CD4-positive, alpha-beta memory T cell (primary cell): ENCODE results near the gene OR52W1. TPM values are rescaled to one million over a fixed set of nuclear protein-coding genes. Genes with fewer than 3 reads are reported as not detected.
"Not testable (repeated sequence)": the region's sequence is repeated elsewhere in the genome, so short reads cannot be mapped to it uniquely, and the experiment has no call there.

Experiments
- CTCF ChIA-PET: fragments of 350-600 bp; sonication (Branson Sonifier 250); formaldehyde crosslinking; loops from one replicate; lab custom pipeline; 2021; ENCODE audit warnings: inconsistent platforms; ENCODE audit not compliant: partially characterized antibody; lab: Charles Lee
- POLR2A ChIA-PET: fragments of 350-600 bp; sonication (Branson Sonifier 250); formaldehyde crosslinking; loops from one replicate; lab custom pipeline; 2021; ENCODE audit not compliant: partially characterized antibody; lab: Charles Lee
- DNase-seq, 5 donors: peaks; one replicate each; pipeline versions ENCODE4 v3.0.0 to v3.0.0-alpha.2; 2020 to 2022; ENCODE audit warnings: mixed read lengths in 1 of 5
- H3K27ac ChIP-seq: one replicate; pipeline ENCODE4 v1.7.0; 2013; ENCODE audit warnings: low read depth, low read length
- H3K27me3 ChIP-seq: 2 replicates; pipeline ENCODE4 v1.7.0; 2013; ENCODE audit warnings: mild to moderate bottlenecking, low read length, moderate library complexity; ENCODE audit not compliant: insufficient read depth
- H3K36me3 ChIP-seq: 2 replicates; pipeline ENCODE4 v1.7.0; 2013; ENCODE audit warnings: mild to moderate bottlenecking, low read length, moderate library complexity; ENCODE audit not compliant: insufficient read depth
- H3K4me1 ChIP-seq: 2 replicates; pipeline ENCODE4 v1.7.0; 2013; ENCODE audit warnings: mild to moderate bottlenecking, low read length, moderate library complexity; ENCODE audit not compliant: insufficient read depth
- H3K4me3 ChIP-seq, 2 donors: one replicate each; pipeline ENCODE4 v1.7.0; 2013; ENCODE audit warnings: low read length in 2 of 2, mild to moderate bottlenecking in 1 of 2
- H3K9me3 ChIP-seq, 2 donors: one replicate each; pipeline ENCODE4 v1.7.0; 2013; ENCODE audit warnings: low read length in 2 of 2, control low read depth in 1 of 2; ENCODE audit not compliant: control insufficient read depth in 1 of 2
- H3K27ac Mint-ChIP-seq, 7 donors: one replicate each; pipeline ENCODE4 v1.8.0; 2020 to 2021; ENCODE audit warnings: mixed read lengths in 7 of 7, mild to moderate bottlenecking in 6 of 7, inconsistent platforms in 3 of 7, moderate library complexity in 3 of 7
- H3K27me3 Mint-ChIP-seq, 2 donors: one replicate each; pipeline ENCODE4 v1.8.0; 2020 to 2021; ENCODE audit warnings: mixed read lengths in 2 of 2
- H3K36me3 Mint-ChIP-seq, 2 donors: one replicate each; pipeline ENCODE4 v1.8.0; 2020 to 2021; ENCODE audit warnings: mixed read lengths in 2 of 2, inconsistent platforms in 1 of 2, mild to moderate bottlenecking in 1 of 2
- H3K4me1 Mint-ChIP-seq, 4 donors: one replicate each; pipeline ENCODE4 v1.8.0; 2020 to 2021; ENCODE audit warnings: mixed read lengths in 4 of 4, mild to moderate bottlenecking in 1 of 4
- H3K4me3 Mint-ChIP-seq, 8 donors: one replicate each; pipeline ENCODE4 v1.8.0; 2020 to 2021; ENCODE audit warnings: mixed read lengths in 8 of 8, mild to moderate bottlenecking in 7 of 8, moderate library complexity in 6 of 8, inconsistent platforms in 3 of 8
- H3K9me3 Mint-ChIP-seq, 8 donors: one replicate each; pipeline ENCODE4 v1.8.0; 2020 to 2021; ENCODE audit warnings: mixed read lengths in 8 of 8, mild to moderate bottlenecking in 5 of 8, inconsistent platforms in 3 of 8, moderate library complexity in 1 of 8
- intact Hi-C: fragments of 100-400 bp; cut with micrococcal nuclease; formaldehyde crosslinking; loops from one replicate; pipeline ENCODE4 v1.15.1; 2023
- polyA plus RNA-seq, 2 donors: library from polyadenylated mRNA; unstranded; fragments of 300-500 nt; fragmentation: Illumina TruSeq; gene quantifications; one replicate each; pipeline ENCODE4 v1.2.3, GENCODE V29; 2021
- total RNA-seq, 2 experiments: library from RNA; stranded (reverse); gene quantifications; one replicate each; pipeline ENCODE4 v1.2.3, GENCODE V29; 2021

OR52W1 gene
- total and polyA plus RNA-seq, 4 experiments from 2014 or later: not detected

- H3K4me1 ChIP-seq: peaks cover 9% of the 10 kb centered on the region
- no peaks in the 10 kb centered on the region for H3K9me3 ChIP-seq
- intact Hi-C loops: loop anchor here (10.0 kb wide), 6 partner anchors 446 to 1746 kb away; partner anchors contain the start of genes EIF3F, MRPL17, PPFIBP2 and TRIM22
- Mint-ChIP-seq H3K36me3 (peaks cover 0 to 6% of the 10 kb centered on the region in 2 donors), H3K4me3 (no peak within 1 kb of the TSS), H3K27me3 (peaks cover 2 to 14% of the 10 kb centered on the region in 2 donors), H3K4me1 (peaks cover 7 to 16% (median 9%) of the 10 kb centered on the region in 4 donors), H3K27ac (peak within 1 kb of the TSS in 1 of 7 donors; percentile 12), H3K9me3 (no peaks in the 10 kb centered on the region)
- H3K27me3 ChIP-seq: no peaks in the 10 kb centered on the region
- H3K27ac ChIP-seq: no peak within 1 kb of the TSS
- DNase-seq: no peak
- ChIA-PET CTCF (interaction anchor here (3.2 kb wide), 1 partner anchor 12 kb away, joined by 14 read pairs; no protein-coding TSS in a partner anchor), POLR2A (no interaction called here)
- H3K4me3 ChIP-seq: no peak within 1 kb of the TSS
- H3K36me3 ChIP-seq: no peaks in the 10 kb centered on the region
Observed at GRCh38 chr11:6238902-6239301, 39.9 kb downstream of the OR52W1 start, which contains the start of gene CNGA4. Gene CNGA4, plus strand, starts transcription at chr11:6239089. Its CDS starts 118 bp downstream, at chr11:6239207.

- CTCF ChIA-PET: interaction anchor here (1.3 to 3.0 kb wide), 3 partner anchors 12 to 139 kb away, joined by 3 to 27 read pairs (median 4); no protein-coding TSS in a partner anchor
- Histone ChIP-seq H3K4me1 (peaks cover 4% of the 10 kb centered on the region), H3K9me3 (no peaks in the 10 kb centered on the region), H3K4me3 (no peak overlapping the region), H3K27me3 (no peaks in the 10 kb centered on the region), H3K36me3 (no peaks in the 10 kb centered on the region), H3K27ac (no peak overlapping the region)
- H3K9me3 Mint-ChIP-seq: no peaks in the 10 kb centered on the region
- DNase-seq: no peak
- H3K27ac Mint-ChIP-seq: no peak overlapping the region
- POLR2A ChIA-PET: no interaction called here
- H3K36me3 Mint-ChIP-seq: no peaks in the 10 kb centered on the region
- peaks cover 3 to 14% of the 10 kb centered on the region in 2 donors for H3K27me3 Mint-ChIP-seq
- peaks cover 2 to 4% (median 3%) of the 10 kb centered on the region in 4 donors for H3K4me1 Mint-ChIP-seq
- intact Hi-C loops: no loop called here
- H3K4me3 Mint-ChIP-seq: no peak overlapping the region
Observed at GRCh38 chr11:6240139-6240538, 41.1 kb downstream of the OR52W1 start.

- Mint-ChIP-seq H3K4me3 (no peak overlapping the region), H3K27me3 (peaks cover 3 to 14% of the 10 kb centered on the region in 2 donors), H3K4me1 (no peaks in the 10 kb centered on the region), H3K27ac (peak overlapping the region in 1 of 7 donors; percentile 39), H3K9me3 (no peaks in the 10 kb centered on the region), H3K36me3 (no peaks in the 10 kb centered on the region)
- DNase-seq: no peak
- intact Hi-C loops: no loop called here
- H3K27ac ChIP-seq: no peak overlapping the region
- H3K4me3 ChIP-seq: no peak overlapping the region
- POLR2A ChIA-PET: no interaction called here
- CTCF ChIA-PET: interaction anchor here (1.3 to 3.0 kb wide), 3 partner anchors 12 to 138 kb away, joined by 3 to 27 read pairs (median 4); no protein-coding TSS in a partner anchor
- H3K4me1 ChIP-seq: no peaks in the 10 kb centered on the region
- H3K27me3 ChIP-seq: no peaks in the 10 kb centered on the region
- no peaks in the 10 kb centered on the region for H3K9me3 ChIP-seq
- H3K36me3 ChIP-seq: no peaks in the 10 kb centered on the region
Observed at GRCh38 chr11:6240781-6241180, 41.8 kb downstream of the OR52W1 start.

- DNase-seq: no peak
- intact Hi-C loops: no loop called here
- peaks cover 3 to 14% of the 10 kb centered on the region in 2 donors for H3K27me3 Mint-ChIP-seq
- Histone ChIP-seq H3K4me1 (no peaks in the 10 kb centered on the region), H3K36me3 (no peaks in the 10 kb centered on the region), H3K9me3 (no peaks in the 10 kb centered on the region), H3K27me3 (no peaks in the 10 kb centered on the region), H3K4me3 (no peak overlapping the region), H3K27ac (no peak overlapping the region)
- no peak overlapping the region for H3K27ac Mint-ChIP-seq
- POLR2A ChIA-PET: no interaction called here
- no peaks in the 10 kb centered on the region for H3K36me3 Mint-ChIP-seq
- CTCF ChIA-PET: interaction anchor here (2.2 to 3.0 kb wide), 2 partner anchors 11 to 137 kb away, joined by 4 to 27 read pairs; no protein-coding TSS in a partner anchor
- no peak overlapping the region for H3K4me3 Mint-ChIP-seq
- H3K4me1 Mint-ChIP-seq: no peaks in the 10 kb centered on the region
- no peaks in the 10 kb centered on the region for H3K9me3 Mint-ChIP-seq
Observed at GRCh38 chr11:6241316-6241715, 42.3 kb downstream of the OR52W1 start.

GRCh38 chr11:6245536-6245935, 46.5 kb downstream of the OR52W1 start:
- Mint-ChIP-seq H3K9me3 (no peaks in the 10 kb centered on the region), H3K27ac (no peak overlapping the region), H3K36me3 (no peaks in the 10 kb centered on the region), H3K27me3 (peaks cover 3 to 13% of the 10 kb centered on the region in 2 donors), H3K4me3 (no peak overlapping the region), H3K4me1 (no peaks in the 10 kb centered on the region)
- Histone ChIP-seq H3K4me1 (no peaks in the 10 kb centered on the region), H3K4me3 (no peak overlapping the region), H3K27me3 (no peaks in the 10 kb centered on the region), H3K36me3 (no peaks in the 10 kb centered on the region), H3K27ac (no peak overlapping the region), H3K9me3 (no peaks in the 10 kb centered on the region)
- CTCF ChIA-PET: no interaction called here
- no peak for DNase-seq
- POLR2A ChIA-PET: interaction anchor here (0.8 kb wide), 1 partner anchor 10 kb away, joined by 3 read pairs; no protein-coding TSS in a partner anchor
- intact Hi-C loops: no loop called here

- Histone ChIP-seq H3K4me1 (no peaks in the 10 kb centered on the region), H3K9me3 (no peaks in the 10 kb centered on the region), H3K4me3 (no peak overlapping the region), H3K27ac (no peak overlapping the region), H3K36me3 (no peaks in the 10 kb centered on the region), H3K27me3 (no peaks in the 10 kb centered on the region)
- ChIA-PET POLR2A (no interaction called here), CTCF (interaction anchor here (1.1 kb wide), 1 partner anchor 115 kb away, joined by 3 read pairs; no protein-coding TSS in a partner anchor)
- Mint-ChIP-seq H3K9me3 (no peaks in the 10 kb centered on the region), H3K27me3 (peaks cover 3 to 5% of the 10 kb centered on the region in 2 donors), H3K36me3 (no peaks in the 10 kb centered on the region), H3K27ac (no peak overlapping the region), H3K4me3 (no peak overlapping the region), H3K4me1 (no peaks in the 10 kb centered on the region)
- DNase-seq: no peak
- intact Hi-C loops: no loop called here
Observed at GRCh38 chr11:6248248-6248647, 49.2 kb downstream of the OR52W1 start.

GRCh38 chr11:6248897-6249296, 49.9 kb downstream of the OR52W1 start:
- H3K9me3 ChIP-seq, H3K27me3 ChIP-seq, DNase-seq, H3K27ac ChIP-seq, H3K4me1 Mint-ChIP-seq, H3K9me3 Mint-ChIP-seq, H3K36me3 Mint-ChIP-seq, H3K36me3 ChIP-seq, H3K27ac Mint-ChIP-seq, H3K27me3 Mint-ChIP-seq, intact Hi-C loops, H3K4me3 ChIP-seq, H3K4me1 ChIP-seq, H3K4me3 Mint-ChIP-seq: not testable (repeated sequence)
- CTCF ChIA-PET: interaction anchor here (1.1 to 5.1 kb wide), 2 partner anchors 105 to 114 kb away, joined by 3 to 60 read pairs; no protein-coding TSS in a partner anchor
- POLR2A ChIA-PET: interaction anchor here (0.6 kb wide), 1 partner anchor 212 kb away, joined by 4 read pairs; no protein-coding TSS in a partner anchor
